HG02870 (cell line): Measurements from ENCODE around the gene LEMD2.

Experiments used
- ATAC-seq: cut with Tn5 transposase; IDR thresholded peaks from one replicate; pipeline ENCODE4 v1.9.1; 2021; ENCODE audit warnings: mild to moderate bottlenecking, moderate library complexity; ENCODE audit not compliant: unreplicated experiment

LEMD2 gene

GRCh38 chr6:33742837-33743236 lies 46.1 kb downstream of the LEMD2 start:
- no peak for ATAC-seq

GRCh38 chr6:33742092-33742491 lies 46.8 kb downstream of the LEMD2 start:
- no peak for ATAC-seq

GRCh38 chr6:33740794-33741193 lies 48.1 kb downstream of the LEMD2 start:
- no peak for ATAC-seq

- no peak for ATAC-seq
Measured at GRCh38 chr6:33740204-33740608, 48.7 kb downstream of the LEMD2 start.

GRCh38 chr6:33739571-33739970 lies 49.4 kb downstream of the LEMD2 start:
- no peak for ATAC-seq

- ATAC-seq = no peak
Measured at GRCh38 chr6:33738879-33739278, 50.1 kb downstream of the LEMD2 start.

- no peak for ATAC-seq
Measured at GRCh38 chr6:33738153-33738552, 50.8 kb downstream of the LEMD2 start.

- ATAC-seq = no peak
Measured at GRCh38 chr6:33737267-33738026, 51.5 kb downstream of the LEMD2 start.

- no peak for ATAC-seq
Measured at GRCh38 chr6:33735216-33735615, 53.7 kb downstream of the LEMD2 start.

GRCh38 chr6:33733709-33734007 lies 55.3 kb downstream of the LEMD2 start:
- ATAC-seq = no peak

GRCh38 chr6:33732817-33733708 lies 55.9 kb downstream of the LEMD2 start:
- ATAC-seq = no peak

GRCh38 chr6:33732385-33732784 lies 56.5 kb downstream of the LEMD2 start:
- no peak for ATAC-seq

GRCh38 chr6:33731751-33732282 lies 57.1 kb downstream of the LEMD2 start:
- no peak for ATAC-seq

GRCh38 chr6:33731035-33731434 lies 57.9 kb downstream of the LEMD2 start:
- ATAC-seq = no peak

- ATAC-seq = no peak
Measured at GRCh38 chr6:33730611-33731010, 58.3 kb downstream of the LEMD2 start.

GRCh38 chr6:33729059-33729458 lies 59.9 kb downstream of the LEMD2 start:
- ATAC-seq = no peak

GRCh38 chr6:33728438-33728837 lies 60.5 kb downstream of the LEMD2 start:
- ATAC-seq = no peak

GRCh38 chr6:33727932-33728331 lies 61.0 kb downstream of the LEMD2 start:
- no peak for ATAC-seq

GRCh38 chr6:33727126-33727525 lies 61.8 kb downstream of the LEMD2 start:
- no peak for ATAC-seq

- no peak for ATAC-seq
Measured at GRCh38 chr6:33726696-33727095, 62.2 kb downstream of the LEMD2 start.

- ATAC-seq = no peak
Measured at GRCh38 chr6:33725891-33726673, 62.8 kb downstream of the LEMD2 start.
